Myocyte (in vitro differentiated cells): ENCODE measurements around the gene RGSL1. TPM values are rescaled to one million over a fixed set of nuclear protein-coding genes. Genes with fewer than 3 reads are reported as not detected.

Experiments used
- DNase-seq: peaks from one replicate; pipeline ENCODE4 v3.0.0-alpha.2; 2012; ENCODE audit warnings: low read depth
- total RNA-seq: library from RNA; depleted of rRNA; stranded (reverse); fragments of >200 nt; gene quantifications from 2 replicates; pipeline ENCODE4 v1.2.3, GENCODE V29; 2014

The RGSL1 gene
- total RNA-seq, 1 donor from 2014 or later: not detected

DNA sequence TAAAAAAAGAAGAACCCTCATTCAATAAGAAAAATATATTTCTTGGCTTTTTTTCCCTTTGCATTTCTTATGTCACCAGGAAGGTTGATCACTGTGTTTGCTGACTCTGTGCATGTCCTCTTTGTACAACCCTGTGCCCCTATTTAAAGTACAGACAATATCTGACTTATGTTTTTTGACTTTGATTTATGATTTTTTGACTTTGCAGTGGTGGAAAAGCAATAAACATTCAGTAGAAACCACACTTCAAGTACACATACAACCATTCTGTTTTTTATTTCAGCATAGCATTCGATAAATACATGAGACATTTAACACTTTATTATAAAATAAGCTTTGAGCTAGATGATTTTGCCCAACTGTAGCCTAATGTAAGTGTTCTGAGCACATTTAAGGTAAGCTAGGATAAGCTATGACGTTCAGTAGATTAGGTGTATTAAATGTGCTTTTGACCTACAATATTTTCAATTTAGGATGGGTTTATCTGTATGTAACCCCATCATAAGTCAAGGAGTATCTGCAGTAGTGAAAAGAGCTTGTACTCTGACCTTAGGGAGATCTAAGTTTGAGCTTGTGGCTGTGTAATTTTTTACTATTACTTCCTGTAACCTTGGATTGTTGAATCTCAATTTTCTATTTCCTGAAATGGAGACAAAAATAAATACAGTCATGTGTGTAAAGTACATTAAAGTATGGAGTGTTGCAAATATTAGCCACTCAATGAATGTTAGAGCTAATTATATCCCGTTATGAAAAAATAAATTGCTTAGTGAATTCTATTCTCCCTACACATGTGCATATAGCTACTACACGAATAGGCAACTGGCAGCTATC, 137.9 kb downstream of the RGSL1 start:
- no peak for DNase-seq

- peak; percentile 67 for DNase-seq
Observed at GRCh38 chr1:182588500-182589396, 138.8 kb downstream of the RGSL1 start, which contains the start of gene RNASEL. RNASEL (minus strand) TSS chr1:182589256; CDS start chr1:182586806, 2,450 bp downstream.

DNA sequence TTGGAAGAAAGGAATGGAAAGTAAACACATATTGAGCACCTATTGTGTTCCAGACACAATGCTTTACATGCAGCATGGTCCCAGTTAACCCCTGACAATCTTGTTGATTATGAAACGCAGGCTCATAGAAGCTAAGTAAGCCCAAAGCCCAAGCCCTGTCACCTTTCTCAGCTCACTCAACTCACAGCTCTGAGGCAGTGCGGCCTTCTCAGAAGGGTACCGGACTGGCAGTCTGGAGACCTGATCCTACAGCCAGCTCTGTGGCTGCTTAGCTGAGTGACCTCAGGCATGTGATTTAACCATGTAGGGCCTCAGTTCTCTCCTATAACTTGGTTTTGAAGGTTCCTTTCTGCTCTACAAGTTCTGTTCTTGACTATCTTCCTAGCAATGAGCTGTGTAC, 139.6 kb downstream of the RGSL1 start:
- DNase-seq: no peak

DNA sequence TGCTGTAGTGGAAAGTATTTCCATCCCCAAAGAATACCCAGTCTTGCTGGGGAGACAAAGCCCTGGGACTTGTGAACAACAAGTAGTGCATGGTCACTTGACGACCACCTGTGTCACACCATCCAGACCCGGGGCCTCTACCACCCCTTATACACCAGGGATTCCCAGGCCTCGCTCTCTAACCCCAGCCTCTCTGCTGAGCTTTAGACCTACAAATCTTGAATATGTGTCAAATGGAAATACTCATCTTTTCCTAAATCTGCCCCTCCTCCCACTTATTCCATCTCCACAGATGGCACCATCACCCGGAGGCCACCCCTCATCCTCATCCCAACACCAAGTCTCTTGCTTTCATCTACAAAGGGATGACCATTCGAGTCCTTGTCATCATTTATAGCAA, 140.0 kb downstream of the RGSL1 start:
- DNase-seq: no peak

DNA sequence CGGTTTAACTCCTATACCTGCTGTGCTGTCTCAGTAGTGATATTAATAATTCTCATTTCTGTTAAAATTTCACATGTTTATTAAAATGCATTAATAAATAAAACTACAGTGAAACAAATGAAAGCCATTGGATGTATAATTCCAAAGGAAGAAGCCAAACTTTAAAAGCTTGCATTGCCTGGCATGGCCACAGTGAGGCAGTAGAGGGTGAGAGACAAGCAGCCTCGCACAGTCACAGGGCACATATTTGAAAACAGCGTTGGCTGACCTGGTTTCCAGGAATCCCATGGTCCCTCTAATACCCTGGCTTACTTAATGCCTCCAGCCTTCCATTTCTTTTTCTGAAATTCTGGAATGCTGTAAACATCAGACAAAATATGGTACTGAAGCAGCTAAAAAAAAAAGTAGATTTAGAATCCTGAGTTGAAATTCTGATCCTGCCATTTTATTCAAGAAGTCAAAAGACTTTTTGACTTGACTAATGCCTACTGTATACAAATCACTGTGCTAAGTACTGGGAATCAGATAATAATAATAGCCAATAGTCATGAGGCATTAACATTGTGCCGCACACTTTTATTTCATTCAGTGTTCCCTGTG, 145.8 kb downstream of the RGSL1 start:
- peak; percentile 71 for DNase-seq

GRCh38 chr1:182596934-182597333, 147.0 kb downstream of the RGSL1 start:
- no peak for DNase-seq

GRCh38 chr1:182598296-182598695, 148.3 kb downstream of the RGSL1 start:
- no peak for DNase-seq

DNA sequence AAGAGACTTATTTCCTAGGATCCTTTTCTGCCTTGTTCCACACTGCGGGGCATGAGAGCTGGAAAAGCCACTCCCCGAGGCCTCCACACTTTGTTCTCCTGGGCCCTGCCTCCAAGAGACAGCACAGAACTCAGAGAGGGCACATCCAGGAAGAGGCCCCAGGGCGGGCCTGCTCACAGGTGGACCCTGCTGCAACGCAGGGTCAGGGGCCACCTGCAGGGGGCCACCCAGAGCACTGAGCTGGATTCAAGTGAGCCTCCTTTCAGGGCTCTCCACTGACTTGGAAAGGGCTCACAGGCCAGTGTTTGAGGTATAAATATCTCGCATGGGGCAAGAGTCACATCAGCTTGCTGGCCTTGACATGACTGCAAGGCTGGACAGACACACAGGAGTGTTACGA, 149.4 kb downstream of the RGSL1 start:
- DNase-seq: no peak

DNA sequence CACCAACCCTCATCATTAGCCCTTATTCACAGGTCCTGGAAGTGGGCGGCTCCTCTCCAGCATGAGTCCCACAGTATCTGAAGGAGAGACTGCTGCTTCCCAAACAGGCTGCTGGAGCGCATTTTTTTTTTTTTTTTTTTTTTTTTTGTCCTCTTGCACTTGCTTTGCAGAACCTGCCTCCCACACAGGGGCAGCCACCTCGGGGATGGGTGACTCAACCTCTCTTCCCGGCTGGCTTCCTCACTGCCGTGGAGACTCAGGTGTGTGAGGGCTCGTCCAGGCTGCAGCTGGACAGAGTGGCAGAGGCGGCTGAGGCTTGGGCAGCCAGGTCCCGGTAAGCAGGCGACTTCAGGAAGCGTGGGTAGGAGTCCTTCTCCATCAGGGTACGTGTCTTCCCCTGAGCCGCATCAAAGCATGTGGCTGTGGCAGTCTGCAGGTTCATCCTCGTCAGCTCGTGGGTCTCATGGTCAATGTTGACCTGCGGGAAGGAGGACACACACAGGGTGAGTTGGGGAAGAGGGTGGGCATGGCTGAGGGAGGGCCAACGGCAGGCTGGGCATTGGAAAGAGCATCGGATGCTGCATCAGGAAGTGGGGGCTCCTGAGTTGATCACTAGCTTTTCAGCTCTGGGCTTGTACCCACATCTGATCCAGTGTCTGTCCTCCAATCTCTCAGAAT, 150.2 kb downstream of the RGSL1 start:
- no peak for DNase-seq

- no peak for DNase-seq
Observed at GRCh38 chr1:182600745-182601415, 150.9 kb downstream of the RGSL1 start.

DNA sequence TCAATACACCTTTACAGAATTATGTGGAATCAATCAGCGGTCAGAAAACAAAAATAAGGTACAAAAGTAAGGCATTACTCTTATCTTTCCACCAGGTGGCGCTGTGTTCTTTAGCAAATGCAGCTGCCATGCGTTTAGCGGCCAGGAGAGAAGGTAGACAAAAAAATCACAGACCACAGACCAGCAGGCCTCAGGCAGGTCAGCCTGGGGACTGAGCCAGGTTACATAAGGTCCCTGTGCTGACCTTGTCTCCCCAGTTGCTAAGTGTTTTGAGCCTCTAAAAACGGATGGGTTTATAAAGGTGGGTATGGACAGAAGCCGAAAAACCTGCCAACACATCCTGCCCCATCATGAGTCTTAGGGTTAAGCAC, 151.5 kb downstream of the RGSL1 start:
- DNase-seq: peak; percentile 88

DNA sequence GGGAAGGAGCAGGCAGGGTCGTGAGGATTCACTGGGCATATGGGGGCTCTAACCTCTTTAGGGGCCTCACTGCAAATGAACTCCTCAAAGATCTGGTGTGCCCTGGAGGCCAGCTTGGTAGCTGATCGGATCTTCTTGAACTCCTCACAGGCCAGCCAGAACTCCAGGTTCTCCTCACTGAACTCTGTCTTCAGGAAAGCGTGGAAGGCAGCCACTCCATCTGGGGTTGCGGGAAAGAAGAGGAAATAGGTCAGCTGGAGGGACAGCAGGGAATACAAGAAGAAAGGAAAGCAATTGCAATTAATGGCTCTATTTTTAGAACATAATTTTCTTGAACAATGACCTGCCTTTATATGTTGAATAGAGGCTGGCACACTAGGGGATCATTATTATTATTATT, 152.0 kb downstream of the RGSL1 start:
- DNase-seq: no peak

DNA sequence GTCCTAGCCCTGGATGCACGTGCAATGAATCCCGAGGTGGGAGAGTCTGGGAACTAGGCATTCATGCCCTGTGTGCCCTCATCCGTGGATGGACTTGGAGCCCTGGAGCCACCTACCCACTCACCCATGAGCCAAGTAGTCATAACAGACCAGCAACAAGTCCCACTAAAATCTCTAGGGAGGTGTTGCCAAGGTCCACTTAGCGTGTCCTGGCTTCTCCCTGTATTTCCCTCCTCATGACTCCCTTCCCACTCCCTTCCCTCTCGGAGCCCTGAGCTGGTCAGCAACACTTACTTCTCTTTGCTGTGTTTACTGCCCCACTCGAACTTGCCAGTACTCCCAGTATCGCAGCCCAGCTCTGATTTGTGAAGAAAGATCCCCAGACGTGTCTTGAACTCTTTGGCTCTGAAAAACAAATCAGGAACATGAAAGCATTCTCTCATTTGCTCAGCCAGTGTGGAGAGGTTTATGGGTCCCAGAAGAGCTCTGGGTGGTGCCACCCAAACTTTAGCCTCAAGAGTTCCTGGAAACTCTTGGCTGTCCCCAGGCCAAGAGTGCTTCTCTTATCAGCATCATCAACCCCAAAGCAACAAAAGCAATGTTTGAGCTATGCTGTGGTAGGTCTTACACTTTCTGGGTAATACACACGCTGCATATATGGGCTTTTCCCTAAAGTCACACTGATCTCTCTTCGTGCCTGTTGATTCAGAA, 153.1 kb downstream of the RGSL1 start:
- DNase-seq: no peak

DNA sequence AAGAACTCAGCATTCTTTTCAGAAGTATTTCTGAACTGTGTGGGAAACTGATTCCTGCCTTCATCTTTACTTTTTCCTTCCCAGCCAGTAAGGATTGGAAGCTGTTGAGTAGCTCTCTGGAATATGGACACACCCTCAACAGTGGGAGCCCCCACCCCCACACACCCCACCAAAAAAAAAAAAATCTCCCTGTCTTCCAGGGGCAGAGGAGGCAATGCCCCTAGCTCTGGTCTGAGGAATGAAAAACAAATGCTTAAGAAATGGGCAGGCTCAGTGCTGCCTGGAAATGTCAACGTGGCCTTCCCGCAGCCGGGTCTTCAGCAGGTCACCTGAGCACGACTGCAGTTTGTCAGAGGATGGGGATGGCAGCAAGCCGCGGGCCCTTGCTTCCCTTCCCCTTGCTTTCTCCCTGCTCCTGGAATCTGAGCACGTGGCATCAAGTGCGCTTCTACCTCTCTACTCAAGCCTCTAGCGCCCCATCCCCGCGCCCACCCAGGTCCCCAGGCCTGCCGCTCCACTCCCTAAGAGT, 153.8 kb downstream of the RGSL1 start:
- DNase-seq: no peak

GRCh38 chr1:182604175-182605164, 154.5 kb downstream of the RGSL1 start, which contains the start of gene RGS16:
RGS16 (minus strand) TSS chr1:182604389; CDS start chr1:182604259, 130 bp downstream.
- DNase-seq: peak; percentile 90

DNA sequence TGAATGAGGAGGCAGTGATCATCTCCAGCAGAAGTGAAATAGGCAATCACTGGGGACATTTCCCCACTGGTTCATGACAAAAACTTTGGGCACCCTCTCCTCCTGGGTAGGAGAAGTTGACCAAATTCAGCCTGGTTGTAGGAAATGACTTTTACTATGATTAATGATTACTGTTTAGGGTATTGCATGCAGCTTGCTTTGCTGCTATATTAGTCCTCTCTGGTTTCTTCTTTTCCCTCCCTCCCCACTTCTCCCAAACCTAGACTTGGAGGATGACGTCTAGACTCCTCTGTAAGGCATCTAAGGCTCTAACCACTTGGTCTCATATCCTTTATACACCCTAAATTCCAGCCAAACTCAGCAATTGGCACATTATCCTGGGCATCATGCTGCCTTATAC, 157.6 kb downstream of the RGSL1 start:
- no peak for DNase-seq

DNA sequence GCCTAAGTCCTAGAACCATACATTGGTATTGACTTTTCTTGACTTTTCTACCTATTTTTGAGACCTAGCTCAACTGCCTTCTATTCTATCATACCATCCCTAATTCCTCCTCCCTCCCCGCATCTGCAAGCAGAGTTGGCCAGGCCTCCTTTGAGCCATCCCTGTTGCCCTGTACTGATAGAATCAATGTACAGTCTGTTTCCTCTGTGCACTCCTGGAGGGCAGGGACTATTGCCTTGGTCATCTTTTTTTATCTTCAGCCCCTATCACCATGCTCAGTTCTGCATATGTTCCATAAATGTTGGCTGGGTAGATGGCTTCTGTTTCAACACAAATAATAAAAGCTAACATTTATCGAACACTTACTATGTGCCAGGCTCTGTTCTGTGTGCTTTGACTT, 158.3 kb downstream of the RGSL1 start:
- no peak for DNase-seq

- DNase-seq: peak; percentile 17
Observed at GRCh38 chr1:182608845-182609610, 159.1 kb downstream of the RGSL1 start.
